Gastroesophageal sphincter (tissue), 4 donors: ENCODE measurements around the gene TPPP. TPM values are rescaled to one million over a fixed set of nuclear protein-coding genes. Genes with fewer than 3 reads are reported as not detected.

Experiments used
- ATAC-seq: fragments of 150-250 bp; one replicate; pipeline ENCODE4 v1.9.1; 2016; ENCODE audit warnings: mild to moderate bottlenecking, moderate library complexity
- H3K27ac ChIP-seq, 4 donors: fragments of 200-600 bp; sonication (generic) in 3 of 4; 1 replicate in 3 of 4; 2 replicates in 1 of 4; pipeline ENCODE4 v1.5.1; 2016 to 2019
- H3K27me3 ChIP-seq: fragments of 200-600 bp; sonication (generic); one replicate; pipeline ENCODE4 v1.5.1; 2019
- H3K36me3 ChIP-seq, 2 donors: fragments of 200-600 bp; sonication (generic); one replicate each; pipeline ENCODE4 v1.5.1; 2019; ENCODE audit warnings: control low read depth in 1 of 2
- H3K4me1 ChIP-seq, 3 donors: fragments of 200-600 bp; sonication (generic); 1 replicate in 2 of 3; 2 replicates in 1 of 3; pipeline ENCODE4 v1.5.1; 2016 to 2019; ENCODE audit warnings: control low read depth in 2 of 3
- H3K4me3 ChIP-seq, 2 donors: fragments of 200-600 bp; sonication (generic); one replicate each; pipeline ENCODE4 v1.5.1; 2019; ENCODE audit warnings: mild to moderate bottlenecking in 1 of 2, moderate library complexity in 1 of 2
- H3K9me3 ChIP-seq, 3 donors: fragments of 200-600 bp; sonication (generic); one replicate each; pipeline ENCODE4 v1.5.1; 2017 to 2019; ENCODE audit warnings: control low read depth in 2 of 3
- EP300 ChIP-seq: sonication (generic); formaldehyde crosslinking; IDR thresholded peaks from one replicate; pipeline ENCODE4 v1.6.1; 2017; ENCODE audit warnings: antibody characterized with exemption, mild to moderate bottlenecking
- POLR2A ChIP-seq, 2 donors: fragments of 450-650 bp; IDR thresholded peaks; one replicate each; pipeline ENCODE4 v1.6.1; 2017; ENCODE audit warnings: antibody characterized with exemption in 2 of 2, mild to moderate bottlenecking in 2 of 2, moderate library complexity in 1 of 2
- POLR2AphosphoS5 ChIP-seq: sonication (generic); formaldehyde crosslinking; IDR thresholded peaks from one replicate; pipeline ENCODE4 v1.6.1; 2017; ENCODE audit warnings: antibody characterized with exemption
- WGBS, 2 donors: methylation state at CpG; one replicate each; pipeline ENCODE4 v1.1.5; 2018; ENCODE audit warnings: low coverage in 1 of 2; 5-methylcytosine and 5-hydroxymethylcytosine counted together
- total RNA-seq, 4 donors: library from RNA; depleted of rRNA; stranded (reverse); fragments of >200 nt; gene quantifications; one replicate each; pipeline ENCODE4 v1.1.0, GENCODE V29; 2016
- TF ChIP-seq, protein P1 (sequence below), 4 experiments: fragments of 200-600 bp in 2 of 4; fragments of 450-650 bp in 2 of 4; sonication (generic) in 1 of 4; IDR thresholded peaks; one replicate each; pipeline ENCODE4 v1.5.1; 2017 to 2019; ENCODE audit warnings: antibody characterized with exemption in 4 of 4, mild to moderate bottlenecking in 2 of 4, moderate library complexity in 2 of 4

The TPPP gene
- total RNA-seq, 4 donors from 2014 or later: 13.3 to 42.8 (median 32.0) TPM

DNA sequence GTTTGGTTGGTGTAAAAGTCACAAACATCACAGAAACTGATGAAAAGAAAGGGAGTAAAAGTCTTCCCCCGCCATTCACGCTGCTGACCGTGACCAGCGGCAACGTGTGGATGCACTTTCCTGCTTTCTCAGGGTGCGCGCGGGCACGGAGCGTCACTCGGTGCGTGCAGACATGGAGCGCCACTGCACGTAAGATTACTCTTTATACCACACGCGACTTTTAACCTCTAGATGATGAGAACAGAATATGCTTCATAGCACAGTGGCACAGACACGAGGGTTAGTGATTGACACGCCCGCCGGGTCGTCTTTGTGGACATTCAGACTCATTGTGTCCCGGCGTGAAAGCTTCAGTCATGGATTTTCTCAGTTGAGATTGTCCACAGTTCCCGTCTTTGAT lies 65.3 kb downstream of the TPPP start:
- Histone ChIP-seq H3K36me3 (peaks cover 0 to 46% of the 10 kb centered on the region in 2 donors), H3K4me1 (no peaks in the 10 kb centered on the region), H3K27me3 (no peaks in the 10 kb centered on the region), H3K4me3 (no peak overlapping the region), H3K9me3 (no peaks in the 10 kb centered on the region), H3K27ac (no peak overlapping the region)
- TF ChIP-seq POLR2A (IDR thresholded peaks at IDR 0.05) (no peak), EP300 (no peak), POLR2AphosphoS5 (no peak)
- TF ChIP-seq, protein P1, sequence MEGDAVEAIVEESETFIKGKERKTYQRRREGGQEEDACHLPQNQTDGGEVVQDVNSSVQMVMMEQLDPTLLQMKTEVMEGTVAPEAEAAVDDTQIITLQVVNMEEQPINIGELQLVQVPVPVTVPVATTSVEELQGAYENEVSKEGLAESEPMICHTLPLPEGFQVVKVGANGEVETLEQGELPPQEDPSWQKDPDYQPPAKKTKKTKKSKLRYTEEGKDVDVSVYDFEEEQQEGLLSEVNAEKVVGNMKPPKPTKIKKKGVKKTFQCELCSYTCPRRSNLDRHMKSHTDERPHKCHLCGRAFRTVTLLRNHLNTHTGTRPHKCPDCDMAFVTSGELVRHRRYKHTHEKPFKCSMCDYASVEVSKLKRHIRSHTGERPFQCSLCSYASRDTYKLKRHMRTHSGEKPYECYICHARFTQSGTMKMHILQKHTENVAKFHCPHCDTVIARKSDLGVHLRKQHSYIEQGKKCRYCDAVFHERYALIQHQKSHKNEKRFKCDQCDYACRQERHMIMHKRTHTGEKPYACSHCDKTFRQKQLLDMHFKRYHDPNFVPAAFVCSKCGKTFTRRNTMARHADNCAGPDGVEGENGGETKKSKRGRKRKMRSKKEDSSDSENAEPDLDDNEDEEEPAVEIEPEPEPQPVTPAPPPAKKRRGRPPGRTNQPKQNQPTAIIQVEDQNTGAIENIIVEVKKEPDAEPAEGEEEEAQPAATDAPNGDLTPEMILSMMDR (IDR thresholded peaks at IDR 0.05): no peak
- WGBS, 2 donors: 95 to 96% methylated on average over 14 to 23 of the region's 24 CpGs
- no peak for ATAC-seq

DNA sequence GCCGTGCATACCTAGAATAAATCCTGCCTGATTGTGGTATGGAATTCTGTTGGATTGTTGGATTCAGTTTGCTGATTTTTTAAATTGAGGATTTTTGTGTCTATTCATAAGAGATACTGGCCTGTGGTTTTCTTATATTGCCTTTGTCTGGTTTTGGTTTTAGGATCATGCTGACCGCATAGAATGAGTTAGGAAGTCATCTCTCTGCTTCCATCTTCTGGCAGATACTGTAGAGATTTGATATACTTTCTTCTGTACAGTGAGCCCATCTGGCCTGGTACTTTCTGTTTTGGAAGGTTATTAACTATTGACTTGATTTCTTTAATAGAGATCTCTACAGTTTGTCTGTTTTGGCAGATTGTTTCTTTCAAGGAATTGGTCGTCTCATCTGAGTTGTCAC lies 66.3 kb downstream of the TPPP start:
- H3K27me3 ChIP-seq: no peaks in the 10 kb centered on the region
- no peaks in the 10 kb centered on the region for H3K4me1 ChIP-seq
- H3K4me3 ChIP-seq: no peak overlapping the region
- TF ChIP-seq POLR2A (IDR thresholded peaks at IDR 0.05): no peak
- peaks cover 0 to 53% of the 10 kb centered on the region in 2 donors for H3K36me3 ChIP-seq
- 73 to 82% methylated on average over 3 of the region's 3 CpGs for WGBS, 2 donors
- no peaks in the 10 kb centered on the region for H3K9me3 ChIP-seq
- H3K27ac ChIP-seq: no peak overlapping the region
- no peak for ATAC-seq

DNA sequence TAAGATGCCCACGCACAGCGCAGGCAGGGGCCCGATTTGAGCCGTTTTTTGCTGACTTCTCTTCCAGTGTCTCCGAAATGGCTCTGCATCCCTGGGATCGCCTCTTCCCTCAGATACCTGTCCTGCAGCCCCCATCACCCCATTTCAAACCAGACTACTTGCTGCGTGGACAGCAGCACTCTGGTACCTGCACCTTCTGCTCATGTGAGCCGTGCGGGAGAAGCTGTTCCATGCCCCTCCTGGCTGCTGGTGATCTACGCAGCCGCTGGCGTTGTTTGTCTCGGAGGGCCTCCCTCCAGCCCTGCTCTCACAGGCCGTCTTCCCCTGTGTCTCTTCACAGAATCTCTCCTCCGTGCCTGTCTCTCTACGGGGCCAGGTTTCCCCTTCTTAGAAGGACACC lies 67.6 kb downstream of the TPPP start:
- no peak for ATAC-seq
- no peaks in the 10 kb centered on the region for H3K4me1 ChIP-seq
- H3K9me3 ChIP-seq: no peaks in the 10 kb centered on the region
- H3K36me3 ChIP-seq: peaks cover 0 to 66% of the 10 kb centered on the region in 2 donors
- H3K4me3 ChIP-seq: no peak overlapping the region
- TF ChIP-seq, protein P1 (IDR thresholded peaks at IDR 0.05): no peak
- TF ChIP-seq EP300: no peak
- no peak for TF ChIP-seq POLR2AphosphoS5
- no peak overlapping the region for H3K27ac ChIP-seq
- 80 to 97% methylated on average over 2 to 13 of the region's 16 CpGs for WGBS, 2 donors
- no peaks in the 10 kb centered on the region for H3K27me3 ChIP-seq

DNA sequence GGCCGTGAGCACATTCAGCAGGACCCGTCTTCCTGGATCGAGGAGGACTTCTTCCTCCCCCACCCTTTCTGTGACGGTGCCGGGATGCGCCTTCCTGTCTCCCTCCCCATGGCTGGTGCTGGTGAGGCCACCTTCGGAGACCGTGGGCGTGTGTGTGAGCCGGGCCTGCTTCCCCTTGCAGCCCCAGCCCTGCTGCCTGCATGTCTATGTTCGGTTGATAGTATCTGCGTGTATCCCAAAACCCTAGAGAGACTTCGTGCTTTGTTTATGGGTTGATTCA lies 68.3 kb downstream of the TPPP start:
- TF ChIP-seq EP300: no peak
- TF ChIP-seq POLR2A (IDR thresholded peaks at IDR 0.05): no peak
- no peak for TF ChIP-seq POLR2AphosphoS5
- TF ChIP-seq, protein P1 (IDR thresholded peaks at IDR 0.05): no peak
- no peaks in the 10 kb centered on the region for H3K4me1 ChIP-seq
- ATAC-seq: no peak
- H3K27ac ChIP-seq: no peak overlapping the region
- 62 to 87% methylated on average over 2 to 6 of the region's 13 CpGs for WGBS, 2 donors
- peaks cover 0 to 72% of the 10 kb centered on the region in 2 donors for H3K36me3 ChIP-seq
- no peak overlapping the region for H3K4me3 ChIP-seq
- no peaks in the 10 kb centered on the region for H3K9me3 ChIP-seq
- H3K27me3 ChIP-seq: no peaks in the 10 kb centered on the region

DNA sequence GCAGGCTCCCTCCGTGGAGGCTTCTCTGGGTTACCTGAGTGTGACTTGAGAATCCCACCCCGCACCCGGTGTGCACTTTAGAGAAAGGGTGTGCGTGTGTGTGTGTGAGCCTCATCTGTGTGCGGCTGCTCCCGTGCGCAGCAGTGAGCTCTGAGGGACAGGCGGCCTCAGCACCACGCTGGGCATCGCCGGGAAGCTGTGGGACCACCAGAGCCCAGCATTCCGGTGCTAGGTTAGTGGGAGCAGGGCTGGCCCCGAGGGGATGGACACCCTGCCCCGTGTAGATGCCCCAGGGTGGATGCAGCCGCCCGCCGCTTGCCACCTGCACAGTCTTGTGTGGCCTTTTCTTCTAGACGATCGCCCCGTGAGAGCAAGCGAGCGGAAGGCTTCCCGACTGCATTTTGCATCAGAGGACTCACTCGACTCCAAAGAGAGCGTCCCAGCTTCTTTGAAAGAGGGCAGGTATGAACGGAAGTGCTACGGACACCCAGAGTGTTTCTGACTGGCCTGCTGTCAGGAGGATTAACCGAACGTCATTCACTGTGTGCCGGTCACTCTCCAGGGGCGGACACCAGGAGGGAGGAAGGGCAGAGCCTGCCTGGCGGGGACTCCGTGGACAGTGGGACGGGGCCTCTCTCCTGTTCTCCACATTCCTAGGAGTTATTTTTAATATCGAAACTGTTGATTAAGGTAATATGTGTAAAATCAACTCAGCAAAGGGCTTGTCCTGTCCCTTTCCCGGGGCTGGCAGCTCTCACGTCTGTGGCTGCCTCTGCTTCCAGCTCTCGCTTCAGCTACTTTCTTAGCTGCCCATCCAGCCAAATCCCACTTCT lies 68.8 kb downstream of the TPPP start:
- 88 to 91% methylated on average over 10 to 13 of the region's 38 CpGs for WGBS, 2 donors
- H3K27me3 ChIP-seq: no peaks in the 10 kb centered on the region
- H3K4me3 ChIP-seq: no peak overlapping the region
- H3K4me1 ChIP-seq: no peaks in the 10 kb centered on the region
- TF ChIP-seq, protein P1 (IDR thresholded peaks at IDR 0.05): no peak
- TF ChIP-seq POLR2AphosphoS5: no peak
- no peak for TF ChIP-seq POLR2A (IDR thresholded peaks at IDR 0.05)
- TF ChIP-seq EP300: no peak
- H3K36me3 ChIP-seq: peaks cover 0 to 78% of the 10 kb centered on the region in 2 donors
- ATAC-seq: no peak
- H3K9me3 ChIP-seq: no peaks in the 10 kb centered on the region
- no peak overlapping the region for H3K27ac ChIP-seq
